Measurements from ENCODE around the gene TSEN54. TPM values are rescaled to one million over a fixed set of nuclear protein-coding genes. Genes with fewer than 3 reads are reported as not detected.
A peak's percentile ranks its signal among the peaks of the same experiment; 100 is the strongest.

TSEN54 gene
- total RNA-seq, 1 experiment from 2014 or later = 87.3 TPM

DNA sequence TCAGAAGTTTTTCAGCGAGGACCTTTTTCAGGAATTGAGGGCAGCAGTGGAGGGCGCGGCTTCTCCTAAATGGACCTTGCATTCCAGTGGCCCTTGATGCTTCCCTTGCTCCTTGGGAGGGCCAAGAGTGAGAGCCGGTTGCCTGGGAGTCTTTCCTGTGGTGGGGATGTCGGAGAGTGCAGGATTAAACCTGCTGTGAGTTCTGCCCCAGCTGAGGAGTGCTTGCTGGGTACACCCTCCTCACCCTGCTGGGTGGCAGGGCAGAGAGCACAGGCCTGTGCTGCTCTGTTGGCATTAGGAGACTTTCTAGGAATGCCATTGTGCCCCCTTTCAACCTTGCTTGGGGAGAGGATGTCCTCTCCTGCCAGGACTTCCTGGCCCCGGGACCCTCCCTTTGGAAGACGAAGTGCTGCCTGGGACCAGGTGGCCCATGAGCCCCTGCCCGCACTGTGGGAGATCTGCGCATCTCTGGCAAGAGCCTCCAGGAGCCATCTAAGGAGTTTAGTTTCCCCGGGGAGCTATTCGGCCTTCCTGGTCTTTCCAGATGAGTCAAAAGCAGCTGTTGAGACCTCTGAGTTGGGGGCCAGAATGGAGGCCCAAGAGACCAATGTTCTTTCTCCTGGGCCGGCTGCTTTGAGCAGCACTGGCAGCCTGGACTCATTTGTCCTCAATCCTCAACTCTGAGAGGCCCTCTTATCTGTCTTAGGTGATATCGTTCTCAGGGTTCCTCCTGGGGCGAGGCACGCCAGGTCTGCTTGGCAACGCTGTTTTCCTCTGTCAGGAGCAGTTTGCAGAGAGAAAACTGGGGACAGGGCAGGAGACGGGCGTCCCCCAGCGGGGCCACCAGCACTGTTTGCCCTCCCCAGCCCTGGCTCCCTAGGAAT, 14.8 kb downstream of the TSEN54 start:
- H3K9me2 ChIP-seq (ENCODE audit: insufficient read depth) = no peaks in the 10 kb centered on the region
- H4K20me1 ChIP-seq (ENCODE audit: insufficient read depth) = no peaks in the 10 kb centered on the region
- BruUV-seq (replicated peaks) = no TSS peak
- peaks cover 90% of the 10 kb centered on the region for H3K79me2 ChIP-seq (ENCODE audit: insufficient read depth, low read length)
- H3K4me2 ChIP-seq (ENCODE audit: low read length) = peak overlapping the region; percentile 79
- POLR2A ChIA-PET = no interaction called here
- ATAC-seq = peak; percentile 28
- H3K27ac ChIP-seq (ENCODE audit: low read depth, low read length) = peak overlapping the region; percentile 98
- H3K4me1 ChIP-seq (ENCODE audit: control insufficient read depth in 1 of 2, insufficient read depth in 2 of 2, low read length in 2 of 2) = peaks cover 46 to 66% of the 10 kb centered on the region in 2 experiments
- no peak for DNase-seq (ENCODE audit: low read depth, low spot score)
- H3K27me3 ChIP-seq (ENCODE audit: insufficient read depth, low read length) = no peaks in the 10 kb centered on the region
- H3K36me3 ChIP-seq (ENCODE audit: control insufficient read depth in 1 of 2, insufficient read depth in 2 of 2, low read length in 2 of 2) = peaks cover 0 to 11% of the 10 kb centered on the region in 2 experiments; a peak in 1 of 4 replicates
- RAD21 ChIA-PET (ENCODE audit: low non-redundant PET in 1 of 2, low total read pairs in 2 of 2, uncharacterized antibody in 2 of 2, unreplicated experiment in 2 of 2) = no interaction called here
- no peak overlapping the region for H2AFZ ChIP-seq (ENCODE audit: low read depth, low read length, poor library complexity, severe bottlenecking)
- no peak for TF ChIP-seq RAD21 (IDR thresholded peaks at IDR 0.05; ENCODE audit: low read depth)
- TF ChIP-seq POLR2A (IDR thresholded peaks at IDR 0.05; ENCODE audit: borderline replicate concordance, extremely low read depth, insufficient read depth, insufficient read length) = no peak
- TF ChIP-seq, protein P1, sequence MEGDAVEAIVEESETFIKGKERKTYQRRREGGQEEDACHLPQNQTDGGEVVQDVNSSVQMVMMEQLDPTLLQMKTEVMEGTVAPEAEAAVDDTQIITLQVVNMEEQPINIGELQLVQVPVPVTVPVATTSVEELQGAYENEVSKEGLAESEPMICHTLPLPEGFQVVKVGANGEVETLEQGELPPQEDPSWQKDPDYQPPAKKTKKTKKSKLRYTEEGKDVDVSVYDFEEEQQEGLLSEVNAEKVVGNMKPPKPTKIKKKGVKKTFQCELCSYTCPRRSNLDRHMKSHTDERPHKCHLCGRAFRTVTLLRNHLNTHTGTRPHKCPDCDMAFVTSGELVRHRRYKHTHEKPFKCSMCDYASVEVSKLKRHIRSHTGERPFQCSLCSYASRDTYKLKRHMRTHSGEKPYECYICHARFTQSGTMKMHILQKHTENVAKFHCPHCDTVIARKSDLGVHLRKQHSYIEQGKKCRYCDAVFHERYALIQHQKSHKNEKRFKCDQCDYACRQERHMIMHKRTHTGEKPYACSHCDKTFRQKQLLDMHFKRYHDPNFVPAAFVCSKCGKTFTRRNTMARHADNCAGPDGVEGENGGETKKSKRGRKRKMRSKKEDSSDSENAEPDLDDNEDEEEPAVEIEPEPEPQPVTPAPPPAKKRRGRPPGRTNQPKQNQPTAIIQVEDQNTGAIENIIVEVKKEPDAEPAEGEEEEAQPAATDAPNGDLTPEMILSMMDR (IDR thresholded peaks at IDR 0.05 in 2 of 3, conservative IDR thresholded peaks at IDR 0.05 in 1 of 3; ENCODE audit: borderline replicate concordance in 1 of 3, insufficient read depth in 1 of 3, low read depth in 2 of 3, low read length in 2 of 3) = no peak
- no peak for TF ChIP-seq SRF (IDR thresholded peaks at IDR 0.05; ENCODE audit: low read depth)
- TF ChIP-seq CEBPB (IDR thresholded peaks at IDR 0.05; ENCODE audit: low read depth) = no peak
- TF ChIP-seq YY1 (IDR thresholded peaks at IDR 0.05; ENCODE audit: extremely low read depth, insufficient replicate concordance, low read depth, low read length) = no peak
- TF ChIP-seq EZH2phosphoT487 (IDR thresholded peaks at IDR 0.05; ENCODE audit: borderline replicate concordance) = no peak
- no peak for TF ChIP-seq ZFX (IDR thresholded peaks at IDR 0.05)
- TF ChIP-seq ZNF274 (IDR thresholded peaks at IDR 0.05; ENCODE audit: low read depth, low read length) = no peak
- TF ChIP-seq, protein P2, sequence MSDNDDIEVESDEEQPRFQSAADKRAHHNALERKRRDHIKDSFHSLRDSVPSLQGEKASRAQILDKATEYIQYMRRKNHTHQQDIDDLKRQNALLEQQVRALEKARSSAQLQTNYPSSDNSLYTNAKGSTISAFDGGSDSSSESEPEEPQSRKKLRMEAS (IDR thresholded peaks at IDR 0.05) = no peak; the same call in 1 of the 2 replicates
- peak overlapping the region; percentile 70 for H3K9ac ChIP-seq (ENCODE audit: low read length)
- intact Hi-C loops (cut with micrococcal nuclease) = no loop called here
- H3K9me3 ChIP-seq (ENCODE audit: control insufficient read depth in 1 of 2, insufficient read depth in 1 of 2, low read depth in 1 of 2, low read length in 2 of 2) = no peaks in the 10 kb centered on the region
- H3K4me3 ChIP-seq (replicated peaks in 1 of 2; ENCODE audit: low read depth in 1 of 2, low read length in 2 of 2) = peak overlapping the region; percentile 17 to 35
- CTCF ChIA-PET = no interaction called here
